Activated naive CD4-positive, alpha-beta T cell treated with anti-CD3 and anti-CD28 coated beads, Interleukin-2, amount 50 U/mL, for 72 hours (primary cell): ENCODE results near the gene SMURF1. TPM values are rescaled to one million over a fixed set of nuclear protein-coding genes. Genes with fewer than 3 reads are reported as not detected.
"Not testable (repeated sequence)": the region's sequence is repeated elsewhere in the genome, so short reads cannot be mapped to it uniquely, and the experiment has no call there.

ENCODE experiments used
- ATAC-seq, 2 donors: fragments of 150-1000 bp; cut with Tn5 transposase; 2 replicates each; pipeline ENCODE4 v1.10.0; 2021; ENCODE audit warnings: mild to moderate bottlenecking in 2 of 2, moderate library complexity in 2 of 2
- DNase-seq, 2 donors: peaks; one replicate each; pipeline ENCODE4 v3.0.0; 2021 to 2022; ENCODE audit warnings: low spot score in 2 of 2
- H3K27ac Mint-ChIP-seq, 2 donors: one replicate each; pipeline ENCODE4 v1.8.0; 2022; ENCODE audit warnings: mild to moderate bottlenecking in 2 of 2, mixed read lengths in 2 of 2
- H3K36me3 Mint-ChIP-seq, 2 donors: one replicate each; pipeline ENCODE4 v1.8.0; 2022; ENCODE audit warnings: mixed read lengths in 2 of 2
- H3K9me3 Mint-ChIP-seq, 2 donors: one replicate each; pipeline ENCODE4 v1.8.0; 2022; ENCODE audit warnings: mixed read lengths in 2 of 2
- total RNA-seq, 2 donors: library from RNA; stranded (reverse); gene quantifications; one replicate each; pipeline ENCODE4 v1.2.3, GENCODE V29; 2022

Gene SMURF1
- total RNA-seq, 2 donors from 2014 or later: 13.5 to 19.6 TPM

GRCh38 chr7:99070361-99070760, 73.5 kb downstream of the SMURF1 start:
- peaks cover 0 to 4% of the 10 kb centered on the region in 2 donors for H3K36me3 Mint-ChIP-seq
- no peaks in the 10 kb centered on the region for H3K9me3 Mint-ChIP-seq
- ATAC-seq (no peak), DNase-seq (no peak)
- no peak overlapping the region for H3K27ac Mint-ChIP-seq

- H3K27ac Mint-ChIP-seq: no peak overlapping the region
- ATAC-seq (no peak), DNase-seq (no peak)
These were observed 82.7 kb downstream of the SMURF1 start for GRCh38 chr7:99061001-99061776.

GRCh38 chr7:99054781-99055180, 89.1 kb downstream of the SMURF1 start:
- Mint-ChIP-seq H3K9me3 (no peaks in the 10 kb centered on the region), H3K27ac (no peak overlapping the region), H3K36me3 (peaks cover 0 to 18% of the 10 kb centered on the region in 2 donors)
- ATAC-seq: no peak
- no peak for DNase-seq

More at GRCh38 chr7:99061001-99061776, 82.7 kb downstream of the SMURF1 start:
- H3K9me3 Mint-ChIP-seq: no peaks in the 10 kb centered on the region
- peaks cover 0 to 3% of the 10 kb centered on the region in 2 donors for H3K36me3 Mint-ChIP-seq

- peaks cover 0 to 18% of the 10 kb centered on the region in 2 donors for H3K36me3 Mint-ChIP-seq
- peak overlapping the region; percentile 14 to 22 for H3K27ac Mint-ChIP-seq
- no peaks in the 10 kb centered on the region for H3K9me3 Mint-ChIP-seq
- no peak for DNase-seq
- no peak for ATAC-seq
These were observed 92.9 kb downstream of the SMURF1 start for GRCh38 chr7:99050971-99051370.

GRCh38 chr7:99047526-99048077, 96.3 kb downstream of the SMURF1 start:
- ATAC-seq (no peak), DNase-seq (no peak)
- peak overlapping the region; percentile 57 to 73 for H3K27ac Mint-ChIP-seq
- no peaks in the 10 kb centered on the region for H3K9me3 Mint-ChIP-seq
- H3K36me3 Mint-ChIP-seq: peaks cover 0 to 24% of the 10 kb centered on the region in 2 donors

GRCh38 chr7:99046722-99047121, 97.2 kb downstream of the SMURF1 start:
- Mint-ChIP-seq H3K27ac (peak overlapping the region; percentile 57 to 73), H3K9me3 (no peaks in the 10 kb centered on the region), H3K36me3 (peaks cover 0 to 15% of the 10 kb centered on the region in 2 donors)
- DNase-seq: no peak
- ATAC-seq: no peak

- not testable (repeated sequence) for H3K9me3 Mint-ChIP-seq, DNase-seq, ATAC-seq, H3K27ac Mint-ChIP-seq
- H3K36me3 Mint-ChIP-seq: peaks cover 0 to 10% of the 10 kb centered on the region in 2 donors
These were observed 97.6 kb downstream of the SMURF1 start for GRCh38 chr7:99046262-99046661.

- ATAC-seq, H3K9me3 Mint-ChIP-seq, DNase-seq: not testable (repeated sequence)
- Mint-ChIP-seq H3K27ac (peak overlapping the region in 1 of 2 donors; percentile 90), H3K36me3 (peaks cover 7 to 14% of the 10 kb centered on the region in 2 donors)
These were observed 99.0 kb downstream of the SMURF1 start for GRCh38 chr7:99044858-99045257.

GRCh38 chr7:99042957-99043356, 101.0 kb downstream of the SMURF1 start:
- peaks cover 7 to 14% of the 10 kb centered on the region in 2 donors for H3K36me3 Mint-ChIP-seq

GRCh38 chr7:99041526-99041925, 102.4 kb downstream of the SMURF1 start:
- ATAC-seq: no peak
- Mint-ChIP-seq H3K9me3 (no peaks in the 10 kb centered on the region), H3K36me3 (peaks cover 7 to 14% of the 10 kb centered on the region in 2 donors), H3K27ac (no peak overlapping the region)
- peak in 1 of 2 donors; percentile 20 for DNase-seq

More at GRCh38 chr7:99042957-99043356, 101.0 kb downstream of the SMURF1 start:
- H3K9me3 Mint-ChIP-seq: no peaks in the 10 kb centered on the region
- H3K27ac Mint-ChIP-seq: no peak overlapping the region
- DNase-seq (no peak), ATAC-seq (no peak)

GRCh38 chr7:99040104-99040958, 103.6 kb downstream of the SMURF1 start:
- H3K27ac Mint-ChIP-seq: peak overlapping the region; percentile 70 to 89
- peaks cover 7 to 8% of the 10 kb centered on the region in 2 donors for H3K36me3 Mint-ChIP-seq
- DNase-seq (peak; percentile 56 to 66), ATAC-seq (peak; percentile 66 to 81)
- no peaks in the 10 kb centered on the region for H3K9me3 Mint-ChIP-seq

GRCh38 chr7:99039384-99039891, 104.5 kb downstream of the SMURF1 start:
- no peaks in the 10 kb centered on the region for H3K9me3 Mint-ChIP-seq
- H3K36me3 Mint-ChIP-seq: peaks cover 7 to 8% of the 10 kb centered on the region in 2 donors
- ATAC-seq (no peak), DNase-seq (no peak)
- H3K27ac Mint-ChIP-seq: no peak overlapping the region

GRCh38 chr7:99038086-99038855, 105.6 kb downstream of the SMURF1 start:
- ATAC-seq: no peak
- no peaks in the 10 kb centered on the region for H3K9me3 Mint-ChIP-seq
- H3K27ac Mint-ChIP-seq: peak overlapping the region; percentile 57 to 70
- DNase-seq: peak in 1 of 2 donors; percentile 50
- H3K36me3 Mint-ChIP-seq: peaks cover 7 to 8% of the 10 kb centered on the region in 2 donors

GRCh38 chr7:99037327-99037940, 106.5 kb downstream of the SMURF1 start:
- peak overlapping the region; percentile 31 to 57 for H3K27ac Mint-ChIP-seq
- ATAC-seq (no peak), DNase-seq (peak in 1 of 2 donors; percentile 31)
- peaks cover 7 to 8% of the 10 kb centered on the region in 2 donors for H3K36me3 Mint-ChIP-seq
- no peaks in the 10 kb centered on the region for H3K9me3 Mint-ChIP-seq

- Mint-ChIP-seq H3K36me3 (peaks cover 7 to 12% of the 10 kb centered on the region in 2 donors), H3K27ac (no peak overlapping the region), H3K9me3 (no peaks in the 10 kb centered on the region)
- ATAC-seq (no peak), DNase-seq (peak in 1 of 2 donors; percentile 23)
These were observed 107.3 kb downstream of the SMURF1 start for GRCh38 chr7:99036546-99037111.
